H1 (cell line): ENCODE measurements around the gene PELI2. TPM values are rescaled to one million over a fixed set of nuclear protein-coding genes. Genes with fewer than 3 reads are reported as not detected.

Source experiments
- CTCF ChIA-PET: fragments of 300-600 bp; sonication (Branson Sonifier 250); formaldehyde crosslinking; loops from one replicate; lab custom pipeline; 2021; ENCODE audit not compliant: partially characterized antibody; lab: Charles Lee
- POLR2A ChIA-PET: fragments of 300-600 bp; sonication (Branson Sonifier 250); formaldehyde crosslinking; loops from one replicate; lab custom pipeline; 2021; ENCODE audit warnings: inconsistent platforms; ENCODE audit not compliant: partially characterized antibody; lab: Charles Lee
- DNase-seq, 2 experiments: peaks; one replicate each; pipeline versions ENCODE4 v3.0.0 to v3.0.0-alpha.2; 2010 to 2022; ENCODE audit warnings: low spot score in 2 of 2, low read depth in 1 of 2, mixed read lengths in 1 of 2
- FAIRE-seq: peaks from 2 replicates; lab custom pipeline; 2011; peaks lifted over from hg19 to GRCh38; lab: Jason Lieb, UNC
- H2AFZ ChIP-seq: 2 replicates; pipeline ENCODE4 v1.8.1; 2012; ENCODE audit warnings: low read length, inconsistent platforms
- H2AK5ac ChIP-seq: 2 replicates; pipeline ENCODE4 v1.6.1; 2013; ENCODE audit warnings: low read depth, low read length
- H2BK120ac ChIP-seq: replicated peaks from 2 replicates; pipeline ENCODE3; 2013; ENCODE audit warnings: low read depth, low read length, inconsistent platforms
- H2BK12ac ChIP-seq: 2 replicates; pipeline ENCODE4 v1.6.1; 2013; ENCODE audit warnings: low read depth, low read length
- H2BK15ac ChIP-seq: 2 replicates; pipeline ENCODE4 v1.6.1; 2013; ENCODE audit warnings: low read length
- H2BK20ac ChIP-seq: 2 replicates; pipeline ENCODE4 v1.6.1; 2013; ENCODE audit warnings: low read length
- H2BK5ac ChIP-seq: 2 replicates; pipeline ENCODE4 v1.6.1; 2013; ENCODE audit warnings: low read depth, low read length
- H3K14ac ChIP-seq: 2 replicates; pipeline ENCODE4 v1.6.1; 2013; ENCODE audit warnings: inconsistent platforms; ENCODE audit not compliant: insufficient read length
- H3K18ac ChIP-seq: 2 replicates; pipeline ENCODE4 v1.6.1; 2013; ENCODE audit warnings: low read length; ENCODE audit errors: extremely low read depth
- H3K23ac ChIP-seq: 2 replicates; pipeline ENCODE4 v1.6.1; 2013; ENCODE audit warnings: inconsistent platforms; ENCODE audit not compliant: insufficient read length
- H3K23me2 ChIP-seq: 2 replicates; pipeline ENCODE4 v1.6.1; 2013; ENCODE audit warnings: low read depth, low read length
- H3K27ac ChIP-seq: 2 replicates; pipeline ENCODE4 v1.6.1; 2011; ENCODE audit warnings: low read depth, low read length, inconsistent platforms
- H3K27me3 ChIP-seq, 4 experiments: replicated peaks in 1 of 4; 1 replicate in 1 of 4; 2 replicates in 3 of 4; pipeline versions ENCODE4 v1.6.1 to v1.8.1; 2011 to 2013; ENCODE audit warnings: low read length in 3 of 4, mild to moderate bottlenecking in 3 of 4, inconsistent platforms in 2 of 4, mixed read lengths in 2 of 4, moderate library complexity in 1 of 4; ENCODE audit not compliant: control insufficient read depth in 3 of 4, insufficient read depth in 3 of 4; ENCODE audit errors: extremely low read depth in 1 of 4
- H3K36me3 ChIP-seq, 4 experiments: 2 replicates each; pipeline versions ENCODE4 v1.6.1 to v1.8.1; 2011 to 2013; ENCODE audit warnings: mild to moderate bottlenecking in 4 of 4, low read length in 3 of 4, moderate library complexity in 2 of 4, control low read depth in 1 of 4, inconsistent platforms in 1 of 4; ENCODE audit not compliant: insufficient read depth in 4 of 4, control insufficient read depth in 2 of 4
- H3K4ac ChIP-seq: replicated peaks from 2 replicates; pipeline ENCODE3; 2013; ENCODE audit warnings: low read length, low read depth, mixed read lengths, inconsistent platforms; ENCODE audit not compliant: insufficient read length
- H3K4me1 ChIP-seq, 4 experiments: replicated peaks in 1 of 4; 1 replicate in 1 of 4; 2 replicates in 3 of 4; pipeline versions ENCODE4 v1.6.1 to v1.8.1; 2011 to 2013; ENCODE audit warnings: low read length in 3 of 4, inconsistent platforms in 2 of 4, mixed read lengths in 1 of 4; ENCODE audit not compliant: insufficient read depth in 4 of 4, control insufficient read depth in 3 of 4
- H3K4me2 ChIP-seq, 2 experiments: 2 replicates each; pipeline versions ENCODE4 v1.6.1 to v1.8.1; 2011 to 2013; ENCODE audit warnings: low read depth in 2 of 2, low read length in 2 of 2, control low read depth in 1 of 2, inconsistent platforms in 1 of 2, mild to moderate bottlenecking in 1 of 2; ENCODE audit not compliant: insufficient read depth in 1 of 2
- H3K4me3 ChIP-seq, 4 experiments: fragments of 200-600, 300-600 bp in 1 of 4; sonication (generic), shearing (Covaris generic), sonication (Bioruptor Twin) in 1 of 4; 2 replicates each; pipeline versions ENCODE4 v1.5.1 to v1.8.1; 2011 to 2016; ENCODE audit warnings: low read length in 4 of 4, low read depth in 3 of 4, control low read depth in 2 of 4, inconsistent platforms in 2 of 4, mild to moderate bottlenecking in 2 of 4, mixed read lengths in 1 of 4, moderate library complexity in 1 of 4; ENCODE audit not compliant: insufficient read depth in 2 of 4; ENCODE audit errors: extremely low read depth in 1 of 4
- H3K56ac ChIP-seq: replicated peaks from 2 replicates; pipeline ENCODE3; 2013; ENCODE audit warnings: low read depth, mild to moderate bottlenecking, mixed read lengths, low read length, inconsistent platforms; ENCODE audit not compliant: insufficient read length
- H3K79me1 ChIP-seq: 2 replicates; pipeline ENCODE4 v1.6.1; 2013; ENCODE audit warnings: low read depth, low read length, control low read depth
- H3K79me2 ChIP-seq, 2 experiments: 2 replicates each; pipeline versions ENCODE4 v1.6.1 to v1.8.1; 2012 to 2013; ENCODE audit warnings: low read length in 2 of 2, mild to moderate bottlenecking in 2 of 2, inconsistent platforms in 1 of 2; ENCODE audit not compliant: insufficient read depth in 2 of 2, control insufficient read depth in 1 of 2
- H3K9ac ChIP-seq, 4 experiments: replicated peaks in 1 of 4; 1 replicate in 1 of 4; 2 replicates in 3 of 4; pipeline versions ENCODE4 v1.6.1 to v1.8.1; 2011 to 2013; ENCODE audit warnings: low read depth in 3 of 4, low read length in 3 of 4, control low read depth in 2 of 4, mild to moderate bottlenecking in 2 of 4, moderate library complexity in 2 of 4, inconsistent platforms in 1 of 4; ENCODE audit errors: extremely low read depth in 1 of 4
- H3K9me3 ChIP-seq, 2 experiments: 2 replicates each; pipeline versions ENCODE4 v1.6.1 to v1.8.1; 2012 to 2013; ENCODE audit warnings: mild to moderate bottlenecking in 2 of 2, moderate library complexity in 2 of 2, control low read depth in 1 of 2, inconsistent platforms in 1 of 2, low read depth in 1 of 2, low read length in 1 of 2, mixed read lengths in 1 of 2; ENCODE audit not compliant: insufficient read depth in 2 of 2
- H4K20me1 ChIP-seq, 2 experiments: replicated peaks in 1 of 2; 2 replicates each; pipeline versions ENCODE3 to v1.8.1; 2011 to 2013; ENCODE audit warnings: inconsistent platforms in 2 of 2, low read length in 2 of 2, mild to moderate bottlenecking in 1 of 2; ENCODE audit not compliant: insufficient read depth in 2 of 2, control insufficient read depth in 1 of 2
- H4K5ac ChIP-seq: 2 replicates; pipeline ENCODE4 v1.6.1; 2013; ENCODE audit warnings: low read length, low read depth, mixed read lengths, inconsistent platforms; ENCODE audit not compliant: insufficient read length
- H4K8ac ChIP-seq: 2 replicates; pipeline ENCODE4 v1.8.0; 2013; ENCODE audit warnings: mild to moderate bottlenecking, moderate library complexity, low read length, inconsistent platforms; ENCODE audit not compliant: insufficient read depth; ENCODE audit errors: extremely low read depth
- H4K91ac ChIP-seq: replicated peaks from 2 replicates; pipeline ENCODE3; 2013; ENCODE audit warnings: low read length, mixed read lengths, inconsistent platforms; ENCODE audit not compliant: insufficient read length
- BACH1 ChIP-seq: IDR thresholded peaks from 2 replicates; pipeline ENCODE4 v1.6.1; 2012; ENCODE audit warnings: low read length, improper control_type of control experiment
- CBX5 ChIP-seq: fragments of 300-800, 300-1000 bp; sonication (generic); IDR thresholded peaks from 2 replicates; pipeline ENCODE4 v1.7.1; 2016; ENCODE audit warnings: antibody characterized with exemption, low read length, low read depth
- CHD2 ChIP-seq: IDR thresholded peaks from 2 replicates; pipeline ENCODE4 v1.6.1; 2012; ENCODE audit warnings: low read length, improper control_type of control experiment
- GTF2F1 ChIP-seq: IDR thresholded peaks from 2 replicates; pipeline ENCODE4 v1.6.1; 2012; ENCODE audit warnings: low read depth, low read length, improper control_type of control experiment, borderline replicate concordance
- HDAC6 ChIP-seq: IDR thresholded peaks from one replicate; pipeline ENCODE4 v1.7.1; 2012; ENCODE audit warnings: low read depth, mild to moderate bottlenecking, inconsistent platforms, low read length, moderate library complexity
- SP4 ChIP-seq: IDR thresholded peaks from 2 replicates; pipeline ENCODE4 v1.6.1; 2012; ENCODE audit warnings: low read length, inconsistent platforms
- SRF ChIP-seq: IDR thresholded peaks from 2 replicates; pipeline ENCODE4 v1.6.1; 2011; ENCODE audit warnings: mild to moderate bottlenecking, low read depth, low read length, moderate library complexity
- TAF7 ChIP-seq: optimal IDR thresholded peaks from 2 replicates; pipeline ENCODE3; 2011; ENCODE audit warnings: low read depth, mild to moderate bottlenecking, inconsistent platforms, low read length, moderate library complexity, borderline replicate concordance
- TEAD4 ChIP-seq: IDR thresholded peaks from 2 replicates; pipeline ENCODE4 v1.6.1; 2012; ENCODE audit warnings: low read depth, low read length, inconsistent platforms, mixed read lengths
- USF2 ChIP-seq: IDR thresholded peaks from 2 replicates; pipeline ENCODE4 v1.6.1; 2011; ENCODE audit warnings: low read length, improper control_type of control experiment
- WGBS, 2 experiments: shearing (Covaris generic) in 1 of 2; methylation state at CpG; one replicate each; pipeline versions ENCODE4 v1.1.6 to v1.1.7; 2013 to 2015; ENCODE audit warnings: low lambda C conversion rate in 2 of 2, mixed read lengths in 2 of 2, inconsistent platforms in 1 of 2, low coverage in 1 of 2, missing lambda C conversion rate in 1 of 2; ENCODE audit not compliant: insufficient replicate concordance in 2 of 2, insufficient coverage in 1 of 2, insufficient read length in 1 of 2; ENCODE audit errors: extremely low coverage in 1 of 2, missing lambda C conversion rate in 1 of 2; 5-methylcytosine and 5-hydroxymethylcytosine counted together
- polyA plus RNA-seq, 7 experiments: library from polyadenylated mRNA; depleted of rRNA in 3 of 7; stranded (reverse) in 5 of 7; unstranded in 2 of 7; fragments of >200 nt in 5 of 7; fragments of 200-250 nt in 2 of 7; gene quantifications; 1 replicate in 5 of 7; 2 replicates in 1 of 7; 4 replicates in 1 of 7; pipeline versions ENCODE4 v1.2.1 to v1.2.3, GENCODE V29; 2011 to 2013; ENCODE audit warnings: missing spikeins in 2 of 7, mixed read lengths in 2 of 7
- total RNA-seq: library from RNA; stranded (reverse); fragmentation: NEBNext Ultra II Directional; extraction: Animal tissue kit (Norgen Biotek cat#: 25700); gene quantifications from 2 replicates; pipeline ENCODE4 v1.2.1, GENCODE V29; 2021

Gene PELI2
- total and polyA plus RNA-seq, 2 of the 8 experiments (the other 6 are each of a cell fraction or from before 2014, with no cell fraction given) = 14.6 to 25.7 TPM

GRCh38 chr14:56270921-56271320 is 152.7 kb downstream of the PELI2 start:
- no peak overlapping the region for H3K56ac ChIP-seq
- no peak for TF ChIP-seq CHD2
- no peak for TF ChIP-seq SP4
- TF ChIP-seq BACH1 = no peak
- TF ChIP-seq USF2 = no peak
- TF ChIP-seq TAF7 = no peak
- no peak for TF ChIP-seq CBX5
- TF ChIP-seq GTF2F1 = no peak
- TF ChIP-seq SRF = no peak
- TF ChIP-seq HDAC6 = no peak
- no peak for TF ChIP-seq TEAD4
- no peak overlapping the region for H3K18ac ChIP-seq
- H2BK15ac ChIP-seq = no peak overlapping the region
- no peaks in the 10 kb centered on the region for H3K79me1 ChIP-seq
- no peak overlapping the region for H2BK5ac ChIP-seq
- H3K14ac ChIP-seq = no peak overlapping the region
- H3K9me3 ChIP-seq = peaks cover 3 to 6% of the 10 kb centered on the region in 2 experiments; a peak in 3 of 4 replicates
- H3K36me3 ChIP-seq = no peaks in the 10 kb centered on the region
- no peaks in the 10 kb centered on the region for H4K20me1 ChIP-seq
- WGBS, 2 experiments = 87% methylated on average over 8 of the region's 8 CpGs; no CpG with 5 or more reads in 1 of the 2 experiments
- FAIRE-seq (no peak), DNase-seq (no peak)
- no peak overlapping the region for H3K4me2 ChIP-seq
- H3K23ac ChIP-seq = no peak overlapping the region
- no peak overlapping the region for H2BK120ac ChIP-seq
- no peak overlapping the region for H2AK5ac ChIP-seq
- no peaks in the 10 kb centered on the region for H3K27me3 ChIP-seq
- H4K91ac ChIP-seq = no peak overlapping the region
- H3K27ac ChIP-seq = no peak overlapping the region
- no peaks in the 10 kb centered on the region for H3K79me2 ChIP-seq
- POLR2A ChIA-PET = no interaction called here
- H3K4ac ChIP-seq = no peak overlapping the region
- CTCF ChIA-PET = interaction anchor here (0.8 kb wide), 1 partner anchor 563 kb away, joined by 3 read pairs; no protein-coding TSS in a partner anchor
- no peaks in the 10 kb centered on the region for H3K23me2 ChIP-seq
- no peak overlapping the region for H2BK20ac ChIP-seq
- H2AFZ ChIP-seq = no peak overlapping the region
- H4K8ac ChIP-seq = no peak overlapping the region
- H3K4me1 ChIP-seq = peaks cover 0 to 3% (median 0%) of the 10 kb centered on the region in 4 experiments; a peak in 1 of 7 replicates
- no peak overlapping the region for H3K9ac ChIP-seq
- no peak overlapping the region for H4K5ac ChIP-seq
- no peak overlapping the region for H2BK12ac ChIP-seq
- no peak overlapping the region for H3K4me3 ChIP-seq
